H9 (cell line): ENCODE measurements around the gene MYO7B. TPM values are rescaled to one million over a fixed set of nuclear protein-coding genes. Genes with fewer than 3 reads are reported as not detected.

Source experiments
- DNase-seq: peaks from one replicate; pipeline ENCODE4 v3.0.0-alpha.2; 2017
- H2AFZ ChIP-seq: one replicate; pipeline ENCODE4 v1.6.1; 2013; ENCODE audit warnings: mild to moderate bottlenecking, low read length, control low read depth, moderate library complexity
- H2AK5ac ChIP-seq: 2 replicates; pipeline ENCODE4 v1.6.1; 2013; ENCODE audit warnings: low read length, control low read depth, mixed read lengths; ENCODE audit not compliant: insufficient read length
- H2BK120ac ChIP-seq: one replicate; pipeline ENCODE4 v1.6.1; 2013; ENCODE audit warnings: low read depth, mild to moderate bottlenecking, low read length, control low read depth, inconsistent platforms; ENCODE audit not compliant: poor library complexity, severe bottlenecking
- H2BK12ac ChIP-seq: 2 replicates; pipeline ENCODE4 v1.6.1; 2013; ENCODE audit warnings: low read length, control low read depth, mixed read lengths, low read depth; ENCODE audit not compliant: insufficient read length
- H2BK15ac ChIP-seq: 2 replicates; pipeline ENCODE4 v1.6.1; 2013; ENCODE audit warnings: low read depth, low read length, control low read depth
- H2BK20ac ChIP-seq: one replicate; pipeline ENCODE4 v1.6.1; 2013; ENCODE audit warnings: low read depth, mild to moderate bottlenecking, low read length, control low read depth, inconsistent platforms; ENCODE audit not compliant: poor library complexity, severe bottlenecking
- H2BK5ac ChIP-seq: 2 replicates; pipeline ENCODE4 v1.6.1; 2013; ENCODE audit warnings: low read length, control low read depth, mixed read lengths; ENCODE audit not compliant: insufficient read length
- H3K14ac ChIP-seq: 2 replicates; pipeline ENCODE4 v1.6.1; 2013; ENCODE audit warnings: low read length, control low read depth; ENCODE audit not compliant: insufficient read depth
- H3K18ac ChIP-seq: 2 replicates; pipeline ENCODE4 v1.6.1; 2013; ENCODE audit warnings: low read depth, mild to moderate bottlenecking, mixed read lengths, low read length, control low read depth; ENCODE audit not compliant: insufficient read length
- H3K23ac ChIP-seq: 2 replicates; pipeline ENCODE4 v1.6.1; 2013; ENCODE audit warnings: low read length, control low read depth, mixed read lengths, low read depth; ENCODE audit not compliant: insufficient read length
- H3K23me2 ChIP-seq: 2 replicates; pipeline ENCODE4 v1.6.1; 2013; ENCODE audit warnings: low read depth, mild to moderate bottlenecking, mixed read lengths, low read length, control low read depth; ENCODE audit not compliant: insufficient read length, poor library complexity, severe bottlenecking
- H3K27ac ChIP-seq: 2 replicates; pipeline ENCODE4 v1.5.1; 2013; ENCODE audit warnings: low read length, control low read depth, mixed read lengths, low read depth; ENCODE audit not compliant: insufficient read length
- H3K27me3 ChIP-seq: 2 replicates; pipeline ENCODE4 v1.6.1; 2013; ENCODE audit warnings: low read length, control low read depth, inconsistent platforms; ENCODE audit not compliant: insufficient read depth
- H3K4ac ChIP-seq: 2 replicates; pipeline ENCODE4 v1.6.1; 2013; ENCODE audit warnings: low read depth, mild to moderate bottlenecking, control low read depth, inconsistent platforms, low read length, moderate library complexity
- H3K4me1 ChIP-seq: 2 replicates; pipeline ENCODE4 v1.6.1; 2013; ENCODE audit warnings: low read length, control low read depth, inconsistent platforms; ENCODE audit not compliant: insufficient read depth
- H3K4me2 ChIP-seq: 2 replicates; pipeline ENCODE4 v1.6.1; 2013; ENCODE audit warnings: low read length, control low read depth, mixed read lengths; ENCODE audit not compliant: insufficient read length, insufficient read depth
- H3K56ac ChIP-seq: 2 replicates; pipeline ENCODE4 v1.6.1; 2013; ENCODE audit warnings: low read depth, mild to moderate bottlenecking, mixed read lengths, low read length, control low read depth; ENCODE audit not compliant: insufficient read length
- H3K79me1 ChIP-seq: 2 replicates; pipeline ENCODE4 v1.6.1; 2013; ENCODE audit warnings: low read depth, mild to moderate bottlenecking, moderate library complexity, low read length, control low read depth, inconsistent platforms; ENCODE audit not compliant: insufficient read depth, poor library complexity, severe bottlenecking
- H3K79me2 ChIP-seq: 2 replicates; pipeline ENCODE4 v1.6.1; 2013; ENCODE audit warnings: low read length, control low read depth, inconsistent platforms; ENCODE audit not compliant: insufficient read depth
- H3K9ac ChIP-seq: 2 replicates; pipeline ENCODE4 v1.6.1; 2013; ENCODE audit warnings: low read length, control low read depth, mixed read lengths; ENCODE audit not compliant: insufficient read length; ENCODE audit errors: extremely low read depth
- H3K9me3 ChIP-seq: one replicate; pipeline ENCODE4 v1.6.1; 2013; ENCODE audit warnings: low read depth, low read length, inconsistent platforms; ENCODE audit not compliant: control insufficient read depth
- H3T11ph ChIP-seq: one replicate; pipeline ENCODE4 v1.6.1; 2013; ENCODE audit warnings: mild to moderate bottlenecking, low read length, control low read depth, inconsistent platforms
- H4K20me1 ChIP-seq: one replicate; pipeline ENCODE4 v1.6.1; 2013; ENCODE audit not compliant: control insufficient read depth, insufficient read length, insufficient read depth
- H4K5ac ChIP-seq: 2 replicates; pipeline ENCODE4 v1.6.1; 2013; ENCODE audit warnings: low read depth, mild to moderate bottlenecking, mixed read lengths, low read length, control low read depth; ENCODE audit not compliant: insufficient read length
- H4K8ac ChIP-seq: replicated peaks from 2 replicates; pipeline ENCODE4 v1.6.1; 2013; ENCODE audit warnings: low read length, control low read depth, mixed read lengths, low read depth; ENCODE audit not compliant: insufficient read length
- H4K91ac ChIP-seq: 2 replicates; pipeline ENCODE4 v1.6.1; 2013; ENCODE audit warnings: low read depth, mild to moderate bottlenecking, moderate library complexity, mixed read lengths, low read length, control low read depth; ENCODE audit not compliant: insufficient read length
- H3K27ac Mint-ChIP-seq, 3 experiments: 2 replicates in 2 of 3; 3 replicates in 1 of 3; pipeline ENCODE4 v1.8.0; 2020 to 2021; ENCODE audit warnings: mixed read lengths in 3 of 3, mild to moderate bottlenecking in 1 of 3, moderate library complexity in 1 of 3
- H3K27me3 Mint-ChIP-seq: 2 replicates; pipeline ENCODE4 v1.8.0; 2021; ENCODE audit warnings: low read depth, mild to moderate bottlenecking, moderate library complexity, mixed read lengths
- H3K36me3 Mint-ChIP-seq, 3 experiments: 2 replicates in 2 of 3; 3 replicates in 1 of 3; pipeline ENCODE4 v1.8.0; 2020 to 2021; ENCODE audit warnings: low read depth in 3 of 3, mixed read lengths in 3 of 3; ENCODE audit not compliant: insufficient read depth in 1 of 3
- H3K4me1 Mint-ChIP-seq, 2 experiments: 2 replicates each; pipeline ENCODE4 v1.8.0; 2020; ENCODE audit warnings: mixed read lengths in 2 of 2
- H3K4me3 Mint-ChIP-seq, 2 experiments: 2 replicates in 1 of 2; 3 replicates in 1 of 2; pipeline ENCODE4 v1.8.0; 2020 to 2021; ENCODE audit warnings: mild to moderate bottlenecking in 2 of 2, mixed read lengths in 2 of 2, moderate library complexity in 1 of 2
- H3K9me3 Mint-ChIP-seq, 2 experiments: 2 replicates in 1 of 2; 3 replicates in 1 of 2; pipeline ENCODE4 v1.8.0; 2020; ENCODE audit warnings: mild to moderate bottlenecking in 2 of 2, mixed read lengths in 2 of 2, moderate library complexity in 1 of 2
- CTCF ChIP-seq: fragments of 200-600 bp; sonication (generic); conservative IDR thresholded peaks from 3 replicates; pipeline ENCODE4 v1.8.0; 2021; ENCODE audit warnings: antibody characterized with exemption, mild to moderate bottlenecking
- WGBS: extraction: QIAGEN DNeasy Blood & Tissue Kit; methylation state at CpG from one replicate; pipeline ENCODE4 v1.1.7; 2013; ENCODE audit warnings: missing lambda C conversion rate, low lambda C conversion rate, mixed read lengths; ENCODE audit not compliant: insufficient read length; ENCODE audit errors: extremely low coverage; 5-methylcytosine and 5-hydroxymethylcytosine counted together
- total RNA-seq: library from RNA; stranded (reverse); gene quantifications from 2 replicates; pipeline ENCODE4 v1.2.1, GENCODE V29; 2021

Gene MYO7B
- total RNA-seq, 1 experiment from 2014 or later: not detected

GRCh38 chr2:127648321-127648720 lies 112.8 kb downstream of the MYO7B start:
- no peak overlapping the region for H2AK5ac ChIP-seq
- no peaks in the 10 kb centered on the region for H3K27me3 ChIP-seq
- H3K4ac ChIP-seq: no peak overlapping the region
- H4K91ac ChIP-seq: no peak overlapping the region
- H4K8ac ChIP-seq: no peak overlapping the region
- no peak overlapping the region for H3K4me3 Mint-ChIP-seq
- H3K79me1 ChIP-seq: no peaks in the 10 kb centered on the region
- peaks cover 8% of the 10 kb centered on the region for H3K27me3 Mint-ChIP-seq
- H3K23ac ChIP-seq: no peak overlapping the region
- peaks cover 8 to 22% of the 10 kb centered on the region in 2 experiments for H3K4me1 Mint-ChIP-seq
- H3K4me2 ChIP-seq: no peak overlapping the region
- no peak overlapping the region for H3K56ac ChIP-seq
- H2BK12ac ChIP-seq: no peak overlapping the region
- no peak for TF ChIP-seq CTCF
- H3K27ac ChIP-seq: no peak overlapping the region
- WGBS: no CpG with 5 or more reads among the region's 6 CpGs
- H2BK20ac ChIP-seq: no peak overlapping the region
- H2AFZ ChIP-seq: no peak overlapping the region
- H3K18ac ChIP-seq: no peak overlapping the region
- H3K4me1 ChIP-seq: no peaks in the 10 kb centered on the region
- no peaks in the 10 kb centered on the region for H3K9me3 ChIP-seq
- peaks cover 4% of the 10 kb centered on the region for H3K23me2 ChIP-seq
- H3K9ac ChIP-seq: no peak overlapping the region
- H3K9me3 Mint-ChIP-seq: no peaks in the 10 kb centered on the region
- no peak overlapping the region for H4K5ac ChIP-seq
- H3K14ac ChIP-seq: no peak overlapping the region; the same call in 1 of the 2 replicates
- no peak overlapping the region for H2BK15ac ChIP-seq
- no peak overlapping the region for H3T11ph ChIP-seq
- H2BK5ac ChIP-seq: no peak overlapping the region
- H4K20me1 ChIP-seq: no peaks in the 10 kb centered on the region
- H2BK120ac ChIP-seq: no peak overlapping the region
- DNase-seq: no peak
- no peak overlapping the region for H3K27ac Mint-ChIP-seq
- no peaks in the 10 kb centered on the region for H3K36me3 Mint-ChIP-seq
- H3K79me2 ChIP-seq: no peaks in the 10 kb centered on the region
